Activated CD8-positive, alpha-beta memory T cell treated with anti-CD3 and anti-CD28 coated beads for 36 hours (primary cell): ENCODE results near the gene LYAR. TPM values are rescaled to one million over a fixed set of nuclear protein-coding genes. Genes with fewer than 3 reads are reported as not detected.

ENCODE experiments used
- CTCF ChIA-PET: fragments of 350-600 bp; sonication (Branson Sonifier 250); formaldehyde crosslinking; loops from one replicate; lab custom pipeline; 2021; ENCODE audit warnings: antibody characterized with exemption; lab: Charles Lee
- POLR2A ChIA-PET: fragments of 350-600 bp; sonication (Branson Sonifier 250); formaldehyde crosslinking; loops from one replicate; lab custom pipeline; 2021; ENCODE audit warnings: antibody characterized with exemption; lab: Charles Lee
- total RNA-seq, 2 experiments: library from RNA; stranded (reverse); gene quantifications; one replicate each; pipeline ENCODE4 v1.2.3, GENCODE V29; 2021

LYAR gene, protein sequence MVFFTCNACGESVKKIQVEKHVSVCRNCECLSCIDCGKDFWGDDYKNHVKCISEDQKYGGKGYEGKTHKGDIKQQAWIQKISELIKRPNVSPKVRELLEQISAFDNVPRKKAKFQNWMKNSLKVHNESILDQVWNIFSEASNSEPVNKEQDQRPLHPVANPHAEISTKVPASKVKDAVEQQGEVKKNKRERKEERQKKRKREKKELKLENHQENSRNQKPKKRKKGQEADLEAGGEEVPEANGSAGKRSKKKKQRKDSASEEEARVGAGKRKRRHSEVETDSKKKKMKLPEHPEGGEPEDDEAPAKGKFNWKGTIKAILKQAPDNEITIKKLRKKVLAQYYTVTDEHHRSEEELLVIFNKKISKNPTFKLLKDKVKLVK
- total RNA-seq: 10 to 100 TPM; 96.5 to 97.6 TPM

DNA sequence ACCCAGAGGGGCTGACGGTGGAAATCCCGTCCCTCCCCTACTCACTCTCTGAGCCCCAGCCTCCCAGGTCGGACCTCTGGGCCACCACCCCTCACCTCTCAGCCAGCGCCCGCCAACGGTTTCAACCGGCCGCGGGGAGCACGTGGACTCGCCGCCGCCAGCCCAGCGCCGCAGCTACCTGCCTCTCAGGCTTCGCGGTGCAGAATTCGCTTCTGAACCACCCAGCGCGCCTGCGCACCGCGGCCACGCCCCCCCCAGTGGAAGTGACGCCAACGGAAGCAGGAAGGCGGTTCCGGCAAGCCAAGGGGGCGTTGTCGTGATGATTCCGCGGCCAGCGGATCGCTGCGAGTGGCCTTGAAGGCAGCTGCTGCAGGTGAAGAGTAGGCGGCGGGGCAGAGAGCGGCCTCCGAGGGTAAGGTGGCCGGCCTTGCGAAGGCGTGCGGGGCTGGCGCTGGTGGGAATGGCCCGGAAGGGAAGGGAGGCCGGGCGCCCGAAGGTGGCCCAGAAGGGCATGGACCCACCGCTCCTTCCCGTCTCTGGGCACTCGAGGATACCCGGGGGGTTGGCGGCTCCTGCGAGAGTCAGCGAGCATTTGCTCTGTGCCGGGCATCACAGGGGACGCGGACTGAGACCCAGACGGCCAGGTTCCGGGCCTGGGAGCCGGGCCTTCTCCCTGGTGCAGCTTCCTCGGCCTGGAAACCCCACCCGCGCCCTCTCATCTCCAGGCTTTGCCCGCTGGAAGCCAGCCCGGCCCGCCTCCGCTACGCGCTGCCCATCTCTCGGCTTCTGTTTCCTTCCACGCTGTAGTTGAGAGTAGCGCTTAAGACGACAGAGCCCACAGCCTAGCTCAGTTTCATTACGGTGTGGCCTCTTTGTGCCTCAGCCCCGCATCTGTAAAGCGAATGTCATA is at the start of gene LYAR, which contains the start of gene ZBTB49:
Gene LYAR, minus strand, starts transcription at position 214 of the 910 bp plus-strand sequence. CDS start 6,412 bp downstream, outside the sequence.
Gene ZBTB49, plus strand, starts transcription at position 311 of the 910 bp plus-strand sequence. CDS start 9,695 bp downstream, outside the sequence.
- CTCF ChIA-PET: interaction anchor here (1.0 to 1.6 kb wide), 2 partner anchors 8 to 20 kb away, joined by 3 to 4 read pairs; no protein-coding TSS in a partner anchor

DNA sequence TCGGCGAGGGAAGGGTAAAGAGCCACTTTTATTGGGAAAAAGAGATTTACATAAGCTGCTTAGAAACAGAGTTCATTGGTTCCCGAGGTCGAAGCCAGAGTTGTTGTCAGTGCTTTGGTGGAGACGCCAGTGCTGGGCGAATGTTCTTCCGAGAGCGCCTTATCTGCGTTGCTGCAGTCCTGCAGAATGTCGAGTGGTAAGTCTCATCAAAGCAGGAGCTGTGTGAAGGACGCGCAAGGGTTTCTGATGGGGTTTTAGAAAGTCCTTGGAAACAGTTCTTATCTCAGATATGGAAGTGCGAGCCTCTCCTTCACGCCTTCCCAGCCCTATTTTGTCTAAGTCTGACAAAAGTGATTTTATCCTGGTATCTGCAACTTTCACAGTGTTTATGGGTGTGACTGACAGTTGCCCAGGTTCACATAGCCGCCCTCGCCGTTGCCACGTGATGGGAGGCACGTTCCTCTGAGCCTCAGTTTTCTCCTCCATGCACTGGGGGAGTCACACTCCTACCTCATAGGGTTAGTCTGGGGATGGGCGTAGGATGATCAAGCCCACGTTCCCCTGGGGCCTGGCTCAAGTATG is 49.6 kb upstream of the LYAR start:
- ChIA-PET CTCF (no interaction called here), POLR2A (no interaction called here)

More for the DNA sequence above, at the start of gene LYAR, which contains the start of gene ZBTB49:
- POLR2A ChIA-PET: interaction anchor here (0.6 to 0.9 kb wide), 2 partner anchors 16 to 43 kb away, joined by 3 to 4 read pairs; no protein-coding TSS in a partner anchor

- POLR2A ChIA-PET: no interaction called here
- CTCF ChIA-PET: no interaction called here
Observed at GRCh38 chr4:4338210-4339001, 48.5 kb upstream of the LYAR start.

GRCh38 chr4:4334798-4335520 is 45.0 kb upstream of the LYAR start:
- POLR2A ChIA-PET: no interaction called here
- CTCF ChIA-PET: interaction anchor here (0.8 to 1.3 kb wide), 2 partner anchors 75 to 83 kb away, joined by 3 read pairs; no protein-coding TSS in a partner anchor

DNA sequence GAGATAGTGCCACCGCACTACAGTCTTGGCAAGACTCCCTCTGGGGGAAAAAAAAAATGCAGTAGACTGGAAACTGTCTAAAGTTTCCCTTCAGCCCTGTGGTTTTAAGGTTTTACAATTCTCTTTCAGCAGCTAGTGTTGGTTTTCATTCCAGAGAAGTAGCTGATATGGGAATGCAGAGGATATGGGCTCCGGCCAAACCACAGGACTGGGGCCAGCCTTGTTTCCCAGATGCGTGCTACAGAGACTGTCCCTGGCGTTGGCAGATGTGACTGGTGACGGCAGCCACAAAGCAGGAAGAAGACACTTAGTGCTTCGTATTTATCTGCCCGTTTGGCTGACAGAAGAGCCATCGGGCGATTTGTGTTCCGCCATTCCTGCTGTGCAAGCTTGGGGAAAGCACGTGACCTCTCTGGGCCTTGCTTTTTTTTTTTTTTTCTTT is 43.3 kb upstream of the LYAR start:
- POLR2A ChIA-PET: no interaction called here
- CTCF ChIA-PET: interaction anchor here (1.0 to 1.4 kb wide), 5 partner anchors 30 to 73 kb away, joined by 3 to 4 read pairs (median 3); no protein-coding TSS in a partner anchor

GRCh38 chr4:4332529-4332928 is 42.6 kb upstream of the LYAR start:
- POLR2A ChIA-PET: no interaction called here
- CTCF ChIA-PET: interaction anchor here (1.1 to 1.4 kb wide), 3 partner anchors 30 to 73 kb away, joined by 3 read pairs; no protein-coding TSS in a partner anchor

- ChIA-PET CTCF (interaction anchor here (1.2 kb wide), 1 partner anchor 82 kb away, joined by 3 read pairs; the partner anchor contains the start of gene TMEM128), POLR2A (no interaction called here)
Observed at GRCh38 chr4:4330794-4331193, 40.8 kb upstream of the LYAR start.

DNA sequence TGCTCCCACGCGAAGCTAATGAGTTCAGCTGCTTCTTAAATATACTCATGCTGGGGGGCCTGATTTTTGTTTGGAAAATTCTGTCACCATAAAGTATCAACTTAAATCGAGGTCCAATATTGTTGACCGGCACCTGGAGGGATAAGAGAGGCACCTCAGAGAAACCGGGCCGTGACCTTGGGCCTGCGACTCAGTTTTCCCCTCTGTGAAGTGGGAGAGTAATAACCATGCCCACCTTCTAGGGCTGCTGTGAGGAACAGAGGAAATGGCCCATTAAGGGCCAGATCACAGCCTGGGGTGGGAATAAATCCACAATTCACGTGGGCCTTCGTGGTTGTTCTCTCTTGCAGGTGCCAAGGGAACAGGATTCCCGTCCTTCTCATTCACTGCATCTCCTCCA is 39.5 kb upstream of the LYAR start:
- ChIA-PET CTCF (no interaction called here), POLR2A (no interaction called here)

- CTCF ChIA-PET: interaction anchor here (1.4 kb wide), 1 partner anchor 93 kb away, joined by 3 read pairs; no protein-coding TSS in a partner anchor
- POLR2A ChIA-PET: no interaction called here
Observed at GRCh38 chr4:4328840-4329239, 38.9 kb upstream of the LYAR start.

- CTCF ChIA-PET: interaction anchor here (1.4 kb wide), 1 partner anchor 93 kb away, joined by 3 read pairs; no protein-coding TSS in a partner anchor
- POLR2A ChIA-PET: no interaction called here
Observed at GRCh38 chr4:4328206-4328605, 38.3 kb upstream of the LYAR start.

- CTCF ChIA-PET: interaction anchor here (1.4 kb wide), 1 partner anchor 94 kb away, joined by 3 read pairs; no protein-coding TSS in a partner anchor
- POLR2A ChIA-PET: no interaction called here
Observed at GRCh38 chr4:4327652-4328121, 37.7 kb upstream of the LYAR start.

- ChIA-PET CTCF (no interaction called here), POLR2A (no interaction called here)
Observed at GRCh38 chr4:4326166-4326565, 36.2 kb upstream of the LYAR start.

DNA sequence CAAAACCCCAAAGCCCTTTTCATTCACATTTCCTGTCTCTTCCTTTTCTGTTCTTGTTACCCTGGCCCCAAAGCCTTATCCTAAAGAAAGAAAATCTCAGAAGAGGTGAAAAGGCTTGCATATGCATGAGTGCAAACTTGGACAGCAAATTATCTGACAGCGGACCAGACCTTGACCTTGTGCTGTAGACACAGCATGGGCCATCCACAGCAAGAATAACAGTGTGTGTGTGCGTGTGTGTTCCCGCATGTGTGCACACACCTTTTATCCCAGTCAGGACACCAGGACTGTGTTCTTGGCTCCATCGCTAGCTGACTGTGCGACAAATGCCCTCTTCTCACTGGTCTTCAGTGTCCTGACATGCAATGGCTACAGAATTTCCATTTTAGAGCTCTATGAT is 35.4 kb upstream of the LYAR start:
- ChIA-PET POLR2A (no interaction called here), CTCF (no interaction called here)

GRCh38 chr4:4323705-4324534 is 34.0 kb upstream of the LYAR start:
- ChIA-PET CTCF (no interaction called here), POLR2A (no interaction called here)

- ChIA-PET POLR2A (no interaction called here), CTCF (no interaction called here)
Observed at GRCh38 chr4:4321951-4322688, 32.2 kb upstream of the LYAR start.
